HG03439 (cell line): ENCODE results near the gene CADPS.

Experiments used
- ATAC-seq: cut with Tn5 transposase; IDR thresholded peaks from one replicate; pipeline ENCODE4 v1.9.1; 2021; ENCODE audit warnings: mild to moderate bottlenecking, moderate library complexity; ENCODE audit not compliant: unreplicated experiment

Gene CADPS

DNA sequence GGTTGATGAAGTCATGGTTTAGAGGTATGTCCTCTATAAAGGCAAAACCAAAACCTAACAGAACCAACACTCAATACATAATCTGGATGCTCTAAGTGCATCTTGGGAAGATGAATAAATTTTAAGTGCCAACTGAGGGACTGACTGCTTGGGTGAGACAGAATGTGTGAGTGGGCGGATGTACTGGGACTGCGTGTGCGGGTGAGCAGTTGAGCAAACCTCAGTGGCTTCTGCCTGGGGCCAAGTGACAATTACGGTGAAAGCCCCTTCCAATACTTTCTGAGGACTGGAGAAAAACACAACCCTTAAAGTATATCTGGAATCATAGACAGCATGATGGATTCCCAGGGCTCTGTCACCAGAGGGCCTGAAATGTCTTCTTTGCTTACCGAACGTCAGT, 421.8 kb downstream of the CADPS start:
- no peak for ATAC-seq

DNA sequence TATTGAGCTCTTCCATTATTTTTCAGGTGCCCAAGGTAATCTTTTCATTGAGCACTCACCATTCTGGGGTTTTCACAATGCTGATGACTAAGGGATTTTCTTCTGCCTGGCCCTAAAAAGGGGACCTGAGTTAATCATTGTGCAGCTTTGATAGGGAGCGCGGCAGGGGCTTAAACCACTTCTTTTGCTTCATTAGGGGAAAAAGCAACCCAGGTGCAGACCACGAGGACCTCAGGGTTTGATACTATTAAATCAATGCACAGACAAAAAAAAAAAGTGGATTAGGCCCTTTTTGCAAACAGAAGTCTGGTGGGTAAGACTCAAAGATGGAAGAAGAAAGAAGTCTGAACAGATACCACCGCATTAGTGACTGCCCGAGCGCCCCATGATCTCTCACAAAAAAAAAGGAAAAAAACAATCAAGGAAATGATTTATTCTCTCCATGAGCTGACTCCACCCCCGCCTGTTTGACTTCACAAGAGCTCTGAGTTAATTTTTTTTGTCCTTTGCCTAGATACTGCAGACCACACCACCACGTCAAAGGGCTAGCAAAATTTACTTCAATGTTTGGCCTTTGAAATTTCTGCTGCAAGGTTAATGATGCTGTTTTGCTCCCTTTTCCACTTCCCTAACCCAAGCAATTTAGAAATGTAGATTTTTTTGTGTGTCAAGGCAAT, 423.9 kb downstream of the CADPS start:
- ATAC-seq: no peak

DNA sequence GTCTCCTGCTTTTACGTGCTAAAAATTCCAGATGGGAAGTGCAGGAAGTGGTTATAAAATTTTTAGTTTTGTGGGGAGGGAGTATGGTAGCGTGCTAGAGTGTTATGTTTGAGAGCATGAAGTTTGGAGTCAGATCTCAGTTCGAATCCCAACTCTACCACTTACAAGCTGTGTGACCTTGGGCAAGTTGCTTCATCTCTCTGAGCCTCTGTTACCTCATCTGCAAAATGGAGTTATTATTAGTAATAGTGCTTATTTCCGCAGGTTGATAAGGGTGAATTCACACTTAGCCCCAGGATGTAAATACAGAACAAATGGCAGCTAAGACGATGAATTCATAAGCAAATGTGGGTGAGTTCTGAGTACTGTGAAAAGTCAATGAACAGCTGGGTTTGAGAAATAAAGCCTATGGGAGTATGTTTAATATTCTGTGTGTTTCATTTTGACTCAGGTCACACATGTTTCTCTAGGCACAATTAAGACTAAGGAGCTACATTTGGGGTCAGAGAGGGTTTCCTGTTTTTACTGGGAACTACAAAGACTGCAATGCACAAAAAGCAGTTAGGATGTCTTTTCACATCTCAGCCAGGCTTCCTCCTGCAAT, 428.8 kb downstream of the CADPS start:
- no peak for ATAC-seq

DNA sequence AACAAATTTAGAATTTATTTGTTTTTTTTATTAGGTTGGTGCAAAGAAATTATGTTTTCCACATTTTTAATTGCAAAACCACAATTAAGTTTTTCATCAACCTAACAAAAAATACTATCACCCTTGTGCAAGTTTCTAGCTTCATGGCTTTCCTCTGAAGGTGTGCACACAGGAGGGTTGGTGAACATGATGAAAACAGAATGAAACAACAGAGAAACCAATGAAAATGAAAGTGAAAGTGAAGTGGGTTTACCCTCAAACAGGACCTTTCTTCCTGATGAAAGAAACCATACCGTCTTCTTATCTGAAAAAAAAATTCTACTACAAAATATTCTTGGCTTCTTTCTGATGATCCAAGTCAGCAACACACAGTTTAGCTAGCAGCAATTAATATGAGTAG, 429.9 kb downstream of the CADPS start:
- no peak for ATAC-seq

DNA sequence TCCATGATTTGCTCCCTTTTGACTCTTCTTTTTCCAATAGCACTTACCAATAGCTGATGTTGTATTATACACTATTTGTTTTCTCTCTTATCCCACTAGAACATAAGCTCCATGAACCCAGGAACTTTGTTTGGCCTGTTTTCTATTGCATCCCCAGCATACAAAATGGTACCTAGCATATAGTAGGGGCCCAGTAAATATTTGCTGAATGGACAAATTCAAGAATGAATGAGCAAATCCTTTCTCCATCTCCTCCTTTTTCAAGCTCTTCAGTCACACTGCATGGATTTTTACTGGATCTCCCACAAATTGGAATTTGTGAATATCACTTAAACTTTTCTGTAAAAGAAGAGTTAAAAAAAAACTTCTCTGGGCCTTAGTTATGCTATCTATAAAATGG, 435.2 kb downstream of the CADPS start:
- no peak for ATAC-seq

DNA sequence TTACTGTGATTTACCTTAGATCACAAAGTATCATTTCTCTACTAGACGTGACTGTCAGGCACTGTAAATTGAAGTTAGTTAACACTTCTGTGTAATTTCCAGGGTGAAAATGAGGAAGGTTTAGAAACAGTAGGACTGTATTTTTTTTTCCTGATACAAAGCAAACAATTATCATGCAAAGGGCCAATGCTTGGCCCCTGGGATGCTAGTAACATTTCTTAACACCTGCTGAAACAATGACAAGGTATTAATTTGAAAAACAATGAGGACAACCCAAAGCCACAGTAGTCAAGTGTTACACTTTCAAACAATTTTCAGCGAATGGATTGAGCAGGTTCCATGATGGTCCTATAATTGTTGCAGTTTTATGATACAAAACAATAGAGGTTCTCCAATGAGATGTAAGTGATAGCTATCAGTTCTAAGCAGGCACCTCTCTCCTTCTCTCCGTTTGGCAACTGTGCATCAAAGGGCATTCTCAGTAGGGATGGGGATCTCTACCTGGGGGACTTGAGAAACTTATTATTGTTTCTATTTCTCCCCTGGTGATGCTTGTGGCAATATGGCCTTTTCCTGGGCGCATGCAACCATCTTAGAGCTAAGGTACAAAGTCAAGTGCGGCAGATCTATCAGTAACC, 435.9 kb downstream of the CADPS start:
- ATAC-seq: no peak

DNA sequence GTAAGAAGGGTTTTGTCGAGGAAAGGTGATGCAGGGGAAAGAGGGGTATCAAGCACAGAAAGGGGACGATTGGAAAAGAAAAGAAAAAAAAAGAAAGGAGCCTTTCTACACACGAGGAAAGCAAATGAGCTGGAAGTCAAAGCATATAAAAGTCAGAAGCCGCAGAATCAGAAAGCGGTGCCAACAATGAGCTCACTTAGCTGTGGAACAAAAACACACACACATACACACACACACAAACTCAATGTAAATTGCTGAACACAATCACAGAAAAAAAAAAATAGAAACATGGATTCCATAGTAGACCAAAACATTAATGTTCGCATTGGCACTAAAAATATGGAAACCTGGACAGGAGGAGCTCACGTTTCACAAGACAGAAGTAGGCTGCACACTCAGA, 438.4 kb downstream of the CADPS start:
- no peak for ATAC-seq

DNA sequence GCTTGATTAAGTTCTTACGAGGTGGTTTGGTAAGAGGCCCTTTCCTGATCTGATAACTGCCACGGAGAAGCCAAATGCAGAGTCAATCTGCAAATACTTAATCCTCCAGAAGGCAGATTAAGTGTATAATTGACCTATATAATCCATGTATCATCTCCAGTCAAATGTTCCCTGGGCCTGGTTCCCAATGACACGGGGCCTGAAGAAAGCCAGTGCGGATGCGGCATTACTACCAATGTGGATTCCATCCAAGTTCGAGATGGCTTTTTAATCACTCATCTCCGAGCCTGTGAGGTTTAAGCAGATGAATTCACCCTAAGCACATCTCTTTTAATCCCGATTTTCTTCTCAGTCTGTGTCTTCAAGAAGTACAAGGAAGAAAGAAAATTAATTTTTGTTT, 441.8 kb downstream of the CADPS start:
- no peak for ATAC-seq

DNA sequence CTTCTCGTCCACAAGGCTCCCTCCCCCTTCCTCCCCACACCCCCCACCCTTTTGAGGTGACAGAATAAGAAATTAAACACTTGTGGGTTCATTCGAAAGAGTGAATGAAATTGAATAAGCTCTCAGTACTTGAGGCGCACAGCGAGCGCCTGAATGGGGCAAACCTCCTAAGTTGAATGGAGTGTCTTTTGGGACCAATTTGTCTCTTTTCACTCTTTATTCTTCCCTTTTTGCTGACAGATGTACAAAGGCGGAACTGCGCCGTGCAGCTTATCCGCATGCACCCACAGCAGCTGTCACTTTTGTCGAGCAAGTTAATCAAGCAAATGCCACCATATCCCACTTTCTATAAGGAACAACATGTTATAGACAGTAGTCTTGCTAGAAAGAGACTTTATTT, 454.0 kb downstream of the CADPS start:
- ATAC-seq: no peak

DNA sequence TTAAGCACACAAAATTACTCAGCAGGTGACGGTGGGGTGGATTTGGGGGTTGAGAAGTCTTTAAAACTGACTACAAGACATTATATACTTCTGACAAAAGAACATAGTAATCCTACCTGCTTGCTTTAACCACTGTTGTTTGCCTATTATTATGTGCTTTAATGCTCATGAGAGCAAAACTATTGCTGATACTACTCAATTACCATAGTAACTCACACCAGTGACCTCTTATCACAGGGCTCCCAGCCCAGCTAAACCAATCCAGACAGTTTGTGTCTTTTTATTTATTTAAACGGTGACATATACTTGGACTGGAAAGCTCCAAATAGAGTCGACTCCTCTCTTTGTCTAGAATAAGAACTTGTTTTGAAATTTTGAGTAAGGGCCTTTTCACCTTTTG, 459.1 kb downstream of the CADPS start:
- no peak for ATAC-seq

DNA sequence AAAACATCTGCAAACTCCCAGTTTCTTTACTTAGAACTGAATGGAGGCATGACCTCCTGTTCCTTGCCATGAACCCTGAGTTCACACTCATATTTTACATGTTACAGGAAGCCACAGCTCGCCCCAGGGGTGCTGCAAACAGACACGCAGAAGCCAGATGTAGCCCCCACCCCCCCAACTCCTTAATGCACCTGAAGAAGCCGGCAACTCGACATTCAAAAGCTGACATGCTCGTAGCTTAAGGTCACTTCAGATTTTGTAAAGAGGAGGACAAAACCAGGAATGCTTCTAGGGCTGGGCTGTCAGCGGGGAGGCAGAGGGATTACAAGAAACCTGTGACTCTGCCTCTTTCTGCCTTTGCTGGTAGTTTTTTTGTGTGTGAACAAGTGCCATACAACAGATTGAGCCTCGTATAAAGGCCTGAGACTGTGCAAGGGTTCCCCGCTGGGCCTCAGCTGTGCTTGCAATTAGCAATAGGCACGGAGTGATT, 459.9 kb downstream of the CADPS start:
- no peak for ATAC-seq

DNA sequence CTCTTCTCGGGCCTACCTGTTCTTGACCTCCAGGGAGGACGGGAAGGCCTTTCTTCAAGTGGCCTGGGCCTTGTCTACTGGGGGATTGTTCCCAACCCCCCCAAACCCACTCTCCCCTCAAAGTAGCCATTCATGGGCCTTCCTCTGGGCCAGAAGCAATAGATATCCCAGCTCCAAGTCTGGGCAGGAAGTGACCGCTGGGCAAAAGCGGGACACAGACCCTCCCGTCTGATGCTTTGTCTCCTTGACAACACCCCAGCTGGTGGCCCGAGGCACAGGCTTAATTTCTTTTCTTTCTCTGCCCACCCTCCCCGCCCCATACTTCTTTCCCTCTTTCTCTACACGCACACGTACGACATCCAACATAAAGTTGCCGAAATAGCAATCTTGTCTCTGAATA, 460.4 kb downstream of the CADPS start:
- ATAC-seq: no peak

DNA sequence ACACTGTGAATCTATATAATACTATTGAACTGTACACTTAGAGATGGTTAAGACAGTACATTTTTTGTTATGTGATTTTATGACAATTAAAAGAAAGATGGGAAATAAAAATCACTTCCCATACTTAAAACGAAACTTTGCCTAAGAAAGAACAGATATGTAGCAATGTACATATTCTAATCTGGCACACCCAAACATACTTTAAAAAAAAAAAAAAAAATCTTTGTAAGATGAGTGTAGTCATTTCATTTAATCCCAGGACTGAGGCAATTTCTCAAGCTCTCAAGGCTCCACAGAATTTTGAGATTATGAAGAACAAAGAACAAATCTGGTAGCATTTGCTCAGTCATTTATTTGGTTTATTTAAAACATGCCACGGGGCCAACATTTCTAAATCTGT, 461.5 kb downstream of the CADPS start:
- no peak for ATAC-seq

DNA sequence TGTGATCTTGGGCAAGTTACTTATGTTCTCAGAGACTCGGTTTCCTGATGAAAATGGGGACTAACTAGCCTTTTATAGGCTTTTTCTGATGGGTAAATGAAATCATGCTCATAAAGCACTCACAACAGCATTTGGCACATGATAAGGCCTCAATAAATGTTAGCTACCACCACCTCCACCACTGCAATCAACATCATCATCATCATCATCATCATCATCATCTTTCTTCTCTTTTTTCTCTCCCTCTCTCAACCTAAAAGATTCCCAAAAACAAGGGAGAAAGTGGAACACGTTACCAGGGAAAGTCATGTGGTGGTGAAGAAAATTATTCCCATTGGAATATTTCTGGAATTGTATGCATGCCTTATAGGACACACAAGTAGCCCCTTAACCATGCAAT, 468.3 kb downstream of the CADPS start:
- ATAC-seq: no peak

DNA sequence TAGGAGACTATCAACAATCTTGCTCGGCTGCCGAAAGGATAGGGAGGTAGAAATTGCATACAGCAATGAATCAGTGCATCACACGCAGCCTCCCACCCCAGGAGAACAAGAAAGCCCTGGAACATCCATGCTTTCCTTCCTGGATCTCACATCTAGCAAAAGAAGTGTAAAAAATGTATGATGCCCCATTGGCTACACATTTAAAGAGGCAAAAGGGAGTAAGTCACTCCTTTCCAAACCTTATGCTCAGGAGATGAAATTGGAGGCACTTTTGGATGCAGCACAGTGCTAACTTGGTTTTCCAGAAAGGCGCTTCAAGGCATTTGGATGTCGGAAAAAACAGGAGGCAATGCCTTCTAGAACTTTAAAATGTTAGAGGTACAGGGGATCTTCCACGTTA, 469.6 kb downstream of the CADPS start:
- no peak for ATAC-seq

DNA sequence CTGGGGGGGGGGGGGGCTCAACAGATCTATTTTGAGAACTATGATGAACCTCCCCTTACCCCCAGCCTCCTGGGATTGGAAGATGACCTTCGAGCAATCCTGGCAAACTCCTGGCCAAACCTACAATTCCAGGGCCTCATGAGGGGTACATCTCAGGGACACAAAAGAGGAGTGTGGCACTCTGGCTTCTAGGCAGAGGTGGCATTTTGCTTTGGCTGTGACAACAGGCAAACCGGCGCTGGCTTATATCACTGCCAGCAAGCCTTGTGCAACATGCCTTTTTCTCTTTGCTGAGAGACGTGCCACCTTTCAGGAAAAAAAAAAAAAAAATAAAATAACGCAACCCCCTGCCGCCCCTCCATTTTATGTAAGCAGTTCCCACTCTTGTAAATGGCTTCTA, 470.1 kb downstream of the CADPS start:
- no peak for ATAC-seq

DNA sequence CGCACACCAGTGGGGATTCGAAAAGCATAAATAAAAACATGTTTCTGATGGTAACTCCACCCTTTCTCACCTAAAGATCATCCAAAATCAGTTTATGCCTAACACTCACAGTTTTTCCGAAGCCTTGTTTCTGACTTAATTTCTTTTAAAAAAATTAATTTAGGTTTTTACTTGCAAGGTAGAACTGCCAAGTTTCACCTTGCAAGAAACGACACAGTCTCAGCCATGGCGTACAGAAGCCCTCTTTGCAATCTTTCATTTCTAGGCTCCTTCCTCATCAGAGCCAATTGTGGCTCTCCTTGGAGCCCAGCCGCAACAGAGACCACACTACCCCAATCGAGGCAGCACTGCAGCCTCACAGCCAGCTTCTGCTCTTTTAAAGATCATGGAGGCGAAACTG, 470.9 kb downstream of the CADPS start:
- no peak for ATAC-seq

DNA sequence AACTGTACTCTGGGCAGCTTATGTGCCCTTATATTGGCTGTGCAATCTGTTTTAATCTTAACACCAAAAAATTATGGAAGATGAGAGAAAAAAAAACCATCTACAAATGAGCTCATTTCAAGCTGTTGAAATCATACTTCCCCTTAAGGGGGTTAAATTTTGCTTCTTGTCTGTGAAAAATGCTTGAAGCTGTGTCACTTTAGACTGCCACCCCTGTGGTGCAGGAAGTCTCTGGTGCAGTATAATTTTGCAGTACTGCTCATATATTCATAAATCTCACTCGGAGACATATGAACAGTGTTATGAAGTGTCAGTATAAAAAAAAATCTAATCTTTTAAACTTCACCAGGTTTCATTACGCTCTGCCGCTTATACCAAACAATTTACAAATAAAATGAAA, 471.5 kb downstream of the CADPS start:
- no peak for ATAC-seq

DNA sequence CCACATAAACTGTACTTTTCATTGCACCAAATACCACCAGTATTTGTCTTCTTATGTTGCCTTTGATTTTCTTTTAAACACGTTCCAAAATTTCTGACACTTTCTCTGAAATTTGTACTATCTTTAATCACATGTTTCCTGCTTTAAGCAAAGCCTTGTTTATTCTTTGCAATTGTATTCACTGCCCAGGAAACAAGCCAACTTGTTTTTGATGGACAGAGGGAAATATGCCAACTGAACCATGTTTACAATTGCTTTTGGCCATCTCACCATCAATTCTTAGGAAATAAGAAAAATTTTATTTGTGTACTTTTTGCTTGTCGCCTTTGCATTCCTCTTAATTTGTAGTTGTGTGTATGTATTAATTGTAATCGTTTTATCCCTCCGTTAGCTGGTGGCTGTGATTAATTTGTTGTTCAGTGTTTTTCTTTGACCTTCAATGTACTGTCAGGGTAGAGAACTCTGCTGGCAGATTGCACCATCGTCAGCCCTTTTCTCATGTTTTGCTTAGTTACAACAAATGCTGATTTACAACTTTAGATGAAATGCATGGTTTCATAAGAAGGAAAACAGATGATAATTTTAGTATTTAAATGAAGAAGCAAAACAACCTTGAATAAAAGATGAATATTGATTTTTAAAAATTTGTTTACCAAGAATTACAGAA, 482.5 kb downstream of the CADPS start:
- ATAC-seq: no peak

DNA sequence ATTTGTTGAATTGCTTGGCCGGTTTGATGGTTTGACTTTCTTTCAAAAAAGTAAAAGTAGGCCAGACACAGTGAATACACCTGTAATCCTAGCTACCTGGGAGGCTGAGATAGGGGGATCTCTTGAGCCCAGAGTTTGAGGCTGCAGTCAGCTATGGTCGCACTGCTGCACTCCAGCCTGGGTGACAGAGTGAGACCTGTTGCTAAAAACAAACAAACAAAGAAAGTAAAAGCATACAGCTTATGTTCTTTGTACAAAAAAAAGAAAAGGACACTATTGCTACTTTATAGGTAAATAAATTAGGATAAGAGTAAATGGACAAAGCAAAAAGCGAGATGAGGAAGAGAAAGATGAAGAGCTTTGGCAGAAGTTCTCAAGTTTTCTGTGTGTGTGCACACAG, 488.0 kb downstream of the CADPS start:
- ATAC-seq: no peak

DNA sequence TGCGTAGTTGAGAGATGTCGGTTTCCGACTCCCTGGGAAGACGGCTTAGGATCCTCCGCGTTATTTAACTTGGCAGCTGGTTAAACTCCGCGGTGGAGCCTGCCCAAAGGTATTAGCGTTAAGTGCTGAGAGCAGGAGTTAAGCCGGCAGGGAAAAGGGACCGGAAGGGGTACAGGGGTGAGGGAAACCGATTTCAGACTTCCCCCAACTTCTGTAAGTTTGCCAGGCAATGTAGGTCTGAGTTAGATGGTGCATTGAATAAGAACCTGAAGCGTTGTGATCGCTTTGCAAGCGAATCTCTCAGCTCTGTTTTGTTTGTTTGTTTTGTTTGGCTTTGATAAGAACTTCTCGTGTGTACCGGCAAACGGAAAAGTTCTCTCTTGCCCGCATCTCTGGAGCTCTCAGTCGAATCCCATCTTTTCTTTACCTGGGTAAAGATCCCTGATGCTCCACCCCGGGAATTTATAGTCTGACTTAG, 495.9 kb downstream of the CADPS start:
- no peak for ATAC-seq

DNA sequence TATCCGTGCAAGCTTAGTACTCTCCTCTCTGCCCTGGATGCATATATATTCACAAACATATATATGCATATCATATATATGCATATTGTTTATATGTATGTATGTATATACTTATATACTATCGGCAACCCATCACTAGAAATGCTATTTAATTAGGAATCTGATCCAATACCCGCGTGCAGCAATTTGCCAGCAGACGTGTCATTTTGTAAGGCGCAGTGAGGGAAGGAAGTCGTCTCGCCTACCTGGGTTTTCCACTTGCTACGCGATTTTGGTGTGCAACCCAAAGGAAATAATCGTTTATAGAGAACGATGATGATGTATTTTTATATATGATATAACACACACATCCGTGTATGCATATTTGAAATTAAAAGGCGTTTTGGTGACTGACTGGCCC, 496.3 kb downstream of the CADPS start:
- ATAC-seq: no peak
